ENCODE data around the gene AP1G1.

AP1G1 gene

GRCh38 chr16:71807905-71808592 is 585 bp downstream of the AP1G1 start:
- no peak for TF ChIP-seq CTCF (IDR thresholded peaks at IDR 0.05; ENCODE audit: insufficient read depth, low read length, poor library complexity, severe bottlenecking)
- no peak for TF ChIP-seq EZH2phosphoT487 (conservative IDR thresholded peaks at IDR 0.05; ENCODE audit: low read length)
- no peaks in the 10 kb centered on the region for H3K36me3 ChIP-seq (ENCODE audit: low read length)
- H2AFZ ChIP-seq (ENCODE audit: low read depth, low read length, severe bottlenecking): peak overlapping the region; percentile 96
- peaks cover 56% of the 10 kb centered on the region for H3K79me2 ChIP-seq (ENCODE audit: insufficient read depth, low read length)
- H3K4me3 ChIP-seq (ENCODE audit: insufficient read depth, low read length, poor library complexity, severe bottlenecking): peak overlapping the region; percentile 77
- H3K27me3 ChIP-seq (ENCODE audit: low read length): no peaks in the 10 kb centered on the region
- H3K9me2 ChIP-seq (replicated peaks; ENCODE audit: insufficient read depth, low read length): no peaks in the 10 kb centered on the region
- H3K27ac ChIP-seq (ENCODE audit: low read depth, low read length): peak overlapping the region; percentile 86
- no peaks in the 10 kb centered on the region for H4K20me1 ChIP-seq (ENCODE audit: low read depth, low read length)
- peaks cover 5% of the 10 kb centered on the region; the same call in 1 of the 2 replicates for H3F3A ChIP-seq (ENCODE audit: insufficient read depth)
- peak overlapping the region; percentile 97 for H3K4me2 ChIP-seq (ENCODE audit: low read depth, low read length, poor library complexity, severe bottlenecking)
- no peaks in the 10 kb centered on the region for H3K9me3 ChIP-seq (ENCODE audit: insufficient read depth, low read length)
- H3K9ac ChIP-seq (ENCODE audit: low read length): peak overlapping the region; percentile 81

- Histone ChIP-seq H3K9me3 (ENCODE audit: insufficient read depth, low read length) (no peaks in the 10 kb centered on the region), H3K27me3 (ENCODE audit: low read length) (no peaks in the 10 kb centered on the region), H3K4me2 (ENCODE audit: low read depth, low read length, poor library complexity, severe bottlenecking) (no peak overlapping the region), H3K4me3 (ENCODE audit: insufficient read depth, low read length, poor library complexity, severe bottlenecking) (no peak overlapping the region), H3K36me3 (ENCODE audit: low read length) (peaks cover 3% of the 10 kb centered on the region; the same call in 1 of the 2 replicates), H3K9me2 (replicated peaks; ENCODE audit: insufficient read depth, low read length) (no peaks in the 10 kb centered on the region), H2AFZ (ENCODE audit: low read depth, low read length, severe bottlenecking) (no peak overlapping the region), H4K20me1 (ENCODE audit: low read depth, low read length) (no peaks in the 10 kb centered on the region), H3K9ac (ENCODE audit: low read length) (no peak overlapping the region), H3K79me2 (ENCODE audit: insufficient read depth, low read length) (peaks cover 82% of the 10 kb centered on the region), H3K27ac (ENCODE audit: low read depth, low read length) (no peak overlapping the region), H3F3A (ENCODE audit: insufficient read depth) (no peaks in the 10 kb centered on the region)
- TF ChIP-seq EZH2phosphoT487 (conservative IDR thresholded peaks at IDR 0.05; ENCODE audit: low read length) (no peak), CTCF (IDR thresholded peaks at IDR 0.05; ENCODE audit: insufficient read depth, low read length, poor library complexity, severe bottlenecking) (no peak)
Observed at GRCh38 chr16:71803305-71803690, 5.3 kb downstream of the AP1G1 start.

GRCh38 chr16:71796501-71797097 is 12.0 kb downstream of the AP1G1 start:
- peaks cover 6% of the 10 kb centered on the region; the same call in 1 of the 2 replicates for H3K36me3 ChIP-seq (ENCODE audit: low read length)
- H3K9ac ChIP-seq (ENCODE audit: low read length): no peak overlapping the region
- H3K9me3 ChIP-seq (ENCODE audit: insufficient read depth, low read length): no peaks in the 10 kb centered on the region
- peaks cover 90% of the 10 kb centered on the region for H3K79me2 ChIP-seq (ENCODE audit: insufficient read depth, low read length)
- H4K20me1 ChIP-seq (ENCODE audit: low read depth, low read length): peaks cover 4% of the 10 kb centered on the region
- no peak overlapping the region for H3K4me3 ChIP-seq (ENCODE audit: insufficient read depth, low read length, poor library complexity, severe bottlenecking)
- H2AFZ ChIP-seq (ENCODE audit: low read depth, low read length, severe bottlenecking): no peak overlapping the region
- H3F3A ChIP-seq (ENCODE audit: insufficient read depth): 0 out of 2 replicates have a peak, but pooled peaks cover 6% of the 10 kb centered on the region
- H3K4me2 ChIP-seq (ENCODE audit: low read depth, low read length, poor library complexity, severe bottlenecking): no peak overlapping the region
- H3K27me3 ChIP-seq (ENCODE audit: low read length): no peaks in the 10 kb centered on the region
- H3K9me2 ChIP-seq (replicated peaks; ENCODE audit: insufficient read depth, low read length): no peaks in the 10 kb centered on the region
- TF ChIP-seq CTCF (IDR thresholded peaks at IDR 0.05; ENCODE audit: insufficient read depth, low read length, poor library complexity, severe bottlenecking) (no peak), EZH2phosphoT487 (conservative IDR thresholded peaks at IDR 0.05; ENCODE audit: low read length) (no peak)
- no peak overlapping the region for H3K27ac ChIP-seq (ENCODE audit: low read depth, low read length)

All from SU-DHL-6 (cell line).